Ascending aorta (tissue), 2 donors: ENCODE measurements around the gene TBC1D5. TPM values are rescaled to one million over a fixed set of nuclear protein-coding genes. Genes with fewer than 3 reads are reported as not detected.

Experiments used
- DNase-seq, 2 donors: peaks; one replicate each; pipeline ENCODE4 v3.0.0-alpha.2; 2019; ENCODE audit warnings: low spot score in 2 of 2
- H3K27ac ChIP-seq, 2 donors: fragments of 200-600 bp; sonication (generic); one replicate each; pipeline ENCODE4 v1.5.1; 2016 to 2017; ENCODE audit warnings: mild to moderate bottlenecking in 1 of 2
- H3K27me3 ChIP-seq: fragments of 200-600 bp; sonication (generic); one replicate; pipeline ENCODE4 v1.5.1; 2017
- H3K36me3 ChIP-seq, 2 donors: fragments of 200-600 bp; sonication (generic); one replicate each; pipeline ENCODE4 v1.5.1; 2016
- H3K4me1 ChIP-seq, 2 donors: fragments of 200-600 bp; sonication (generic); one replicate each; pipeline ENCODE4 v1.5.1; 2016 to 2017; ENCODE audit warnings: mild to moderate bottlenecking in 1 of 2
- H3K4me3 ChIP-seq, 2 donors: fragments of 200-600 bp; sonication (generic); one replicate each; pipeline ENCODE4 v1.5.1; 2016 to 2017; ENCODE audit warnings: mild to moderate bottlenecking in 1 of 2
- H3K9me3 ChIP-seq, 2 donors: fragments of 200-600 bp; sonication (generic); one replicate each; pipeline ENCODE4 v1.5.1; 2016
- intact Hi-C: fragments of 100-400 bp; cut with DNase I; formaldehyde crosslinking; loops from one replicate; pipeline ENCODE4 v1.15.1; 2023
- total RNA-seq: library from RNA; depleted of rRNA; stranded (reverse); fragments of >200 nt; gene quantifications from one replicate; pipeline ENCODE4 v1.1.0, GENCODE V29; 2016
- TF ChIP-seq, protein P1 (sequence below), 3 experiments: fragments of 200-600 bp in 2 of 3; fragments of 450-650 bp in 1 of 3; sonication (generic) in 2 of 3; IDR thresholded peaks; one replicate each; pipeline ENCODE4 v1.5.1; 2016 to 2019; ENCODE audit warnings: antibody characterized with exemption in 3 of 3, mild to moderate bottlenecking in 1 of 3, moderate library complexity in 1 of 3

The TBC1D5 gene
- total RNA-seq, 1 donor from 2014 or later = 43.3 TPM

DNA sequence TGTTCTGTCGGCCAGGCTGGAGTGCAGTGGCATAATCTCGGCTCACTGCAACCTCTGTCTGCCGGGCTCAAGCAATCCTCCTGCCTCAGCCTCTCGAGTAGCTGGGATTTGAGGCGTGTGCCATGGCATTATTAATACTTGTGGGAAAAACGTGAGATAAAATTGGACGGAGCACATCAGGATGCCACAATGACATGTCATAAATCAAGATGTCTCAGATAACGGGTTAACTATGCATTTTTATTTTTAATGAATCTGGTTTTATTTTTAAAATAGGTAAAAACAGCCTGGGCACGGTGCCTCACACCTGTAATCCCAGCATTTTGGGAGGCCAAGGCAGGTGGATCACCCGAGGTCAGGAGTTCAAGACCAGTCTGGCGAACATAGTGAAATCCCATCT, 212.8 kb downstream of the TBC1D5 start:
- Histone ChIP-seq H3K9me3 (no peaks in the 10 kb centered on the region), H3K4me3 (no peak overlapping the region), H3K27me3 (no peaks in the 10 kb centered on the region), H3K36me3 (no peaks in the 10 kb centered on the region), H3K4me1 (peaks cover 0 to 12% of the 10 kb centered on the region in 2 donors), H3K27ac (no peak overlapping the region)
- intact Hi-C loops = no loop called here
- TF ChIP-seq, protein P1, sequence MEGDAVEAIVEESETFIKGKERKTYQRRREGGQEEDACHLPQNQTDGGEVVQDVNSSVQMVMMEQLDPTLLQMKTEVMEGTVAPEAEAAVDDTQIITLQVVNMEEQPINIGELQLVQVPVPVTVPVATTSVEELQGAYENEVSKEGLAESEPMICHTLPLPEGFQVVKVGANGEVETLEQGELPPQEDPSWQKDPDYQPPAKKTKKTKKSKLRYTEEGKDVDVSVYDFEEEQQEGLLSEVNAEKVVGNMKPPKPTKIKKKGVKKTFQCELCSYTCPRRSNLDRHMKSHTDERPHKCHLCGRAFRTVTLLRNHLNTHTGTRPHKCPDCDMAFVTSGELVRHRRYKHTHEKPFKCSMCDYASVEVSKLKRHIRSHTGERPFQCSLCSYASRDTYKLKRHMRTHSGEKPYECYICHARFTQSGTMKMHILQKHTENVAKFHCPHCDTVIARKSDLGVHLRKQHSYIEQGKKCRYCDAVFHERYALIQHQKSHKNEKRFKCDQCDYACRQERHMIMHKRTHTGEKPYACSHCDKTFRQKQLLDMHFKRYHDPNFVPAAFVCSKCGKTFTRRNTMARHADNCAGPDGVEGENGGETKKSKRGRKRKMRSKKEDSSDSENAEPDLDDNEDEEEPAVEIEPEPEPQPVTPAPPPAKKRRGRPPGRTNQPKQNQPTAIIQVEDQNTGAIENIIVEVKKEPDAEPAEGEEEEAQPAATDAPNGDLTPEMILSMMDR (IDR thresholded peaks at IDR 0.05) = no peak
- DNase-seq = no peak

GRCh38 chr3:17518189-17519059, 224.0 kb downstream of the TBC1D5 start:
- no peak overlapping the region for H3K27ac ChIP-seq
- H3K27me3 ChIP-seq = no peaks in the 10 kb centered on the region
- H3K4me3 ChIP-seq = no peak overlapping the region
- H3K9me3 ChIP-seq = no peaks in the 10 kb centered on the region
- H3K4me1 ChIP-seq = no peaks in the 10 kb centered on the region
- no peak for DNase-seq
- H3K36me3 ChIP-seq = no peaks in the 10 kb centered on the region
- intact Hi-C loops = no loop called here
- TF ChIP-seq, protein P1 (IDR thresholded peaks at IDR 0.05) = no peak

- Histone ChIP-seq H3K9me3 (no peaks in the 10 kb centered on the region), H3K27me3 (no peaks in the 10 kb centered on the region), H3K27ac (no peak overlapping the region), H3K36me3 (no peaks in the 10 kb centered on the region), H3K4me1 (no peaks in the 10 kb centered on the region), H3K4me3 (no peak overlapping the region)
- no peak for DNase-seq
- intact Hi-C loops = no loop called here
- TF ChIP-seq, protein P1 (IDR thresholded peaks at IDR 0.05) = no peak
Measured at GRCh38 chr3:17515445-17516234, 226.8 kb downstream of the TBC1D5 start.

GRCh38 chr3:17514597-17514996, 227.8 kb downstream of the TBC1D5 start:
- TF ChIP-seq, protein P1 (IDR thresholded peaks at IDR 0.05) = no peak
- Histone ChIP-seq H3K4me3 (no peak overlapping the region), H3K27me3 (no peaks in the 10 kb centered on the region), H3K27ac (no peak overlapping the region), H3K4me1 (no peaks in the 10 kb centered on the region), H3K36me3 (no peaks in the 10 kb centered on the region), H3K9me3 (no peaks in the 10 kb centered on the region)
- intact Hi-C loops = no loop called here
- DNase-seq = no peak

GRCh38 chr3:17510265-17510664, 232.2 kb downstream of the TBC1D5 start:
- H3K9me3 ChIP-seq = no peaks in the 10 kb centered on the region
- H3K27me3 ChIP-seq = no peaks in the 10 kb centered on the region
- intact Hi-C loops = no loop called here
- H3K4me3 ChIP-seq = no peak overlapping the region
- no peak overlapping the region for H3K27ac ChIP-seq
- TF ChIP-seq, protein P1 (IDR thresholded peaks at IDR 0.05) = no peak
- no peaks in the 10 kb centered on the region for H3K36me3 ChIP-seq
- peaks cover 0 to 8% of the 10 kb centered on the region in 2 donors for H3K4me1 ChIP-seq
- no peak for DNase-seq
